ELR (cell line): ENCODE data around the gene PTPRN2.

Source experiments
- DNase-seq: peaks from one replicate; pipeline ENCODE4 v3.0.0-alpha.2; 2015; ENCODE audit warnings: low read depth

Gene PTPRN2

DNA sequence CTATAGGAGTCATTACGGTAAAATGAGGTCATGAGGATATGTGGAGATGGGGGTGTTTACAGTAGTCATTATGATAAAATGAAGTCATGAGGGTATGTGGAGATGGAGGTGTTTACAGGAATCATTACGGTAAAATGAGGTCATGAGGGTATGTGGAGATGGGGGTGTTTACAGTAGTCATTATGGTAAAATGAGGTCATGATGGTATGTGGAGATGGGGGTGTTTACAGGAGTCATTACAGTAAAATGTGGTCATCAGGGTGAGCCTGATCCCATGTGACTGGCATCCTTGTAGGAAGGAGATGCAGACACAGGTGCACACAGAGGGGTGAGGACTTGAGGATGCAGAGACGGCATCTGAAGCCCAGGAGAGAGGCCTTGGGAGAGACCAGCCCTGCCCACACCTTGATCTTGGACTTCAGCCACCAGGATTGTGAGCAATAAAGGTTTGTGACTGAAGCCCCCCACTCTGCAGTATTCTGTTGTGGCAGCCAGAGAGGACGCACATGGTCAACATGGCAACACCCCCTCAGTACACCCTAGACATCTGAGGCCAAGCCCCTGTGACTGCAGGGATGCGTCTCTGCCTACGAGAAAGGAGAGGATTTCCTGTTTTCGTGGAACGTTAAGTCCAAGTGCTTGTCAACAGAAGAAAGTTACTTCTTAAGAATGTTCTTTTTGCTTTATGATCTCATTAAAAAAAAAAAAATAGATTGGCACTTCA lies 706.4 kb downstream of the PTPRN2 start:
- no peak for DNase-seq

DNA sequence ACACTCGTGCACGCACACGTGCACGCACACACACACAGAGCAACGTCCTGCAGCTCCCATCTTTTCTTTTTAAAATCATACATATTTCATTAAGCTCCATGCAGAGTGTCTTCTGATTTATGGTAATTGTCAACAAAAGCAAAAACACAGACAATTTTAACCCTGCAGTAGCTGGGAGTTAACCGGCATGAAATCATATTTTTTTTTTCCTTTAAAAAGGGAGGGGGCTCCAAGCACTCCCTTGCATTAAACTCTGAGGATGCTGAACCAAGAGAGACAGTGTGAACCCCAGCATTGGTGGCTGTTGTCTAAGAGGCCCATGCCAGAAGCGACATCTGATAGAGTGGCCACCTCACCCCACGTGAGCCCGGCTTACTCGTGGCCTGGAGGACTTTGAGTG lies 708.2 kb downstream of the PTPRN2 start:
- no peak for DNase-seq

DNA sequence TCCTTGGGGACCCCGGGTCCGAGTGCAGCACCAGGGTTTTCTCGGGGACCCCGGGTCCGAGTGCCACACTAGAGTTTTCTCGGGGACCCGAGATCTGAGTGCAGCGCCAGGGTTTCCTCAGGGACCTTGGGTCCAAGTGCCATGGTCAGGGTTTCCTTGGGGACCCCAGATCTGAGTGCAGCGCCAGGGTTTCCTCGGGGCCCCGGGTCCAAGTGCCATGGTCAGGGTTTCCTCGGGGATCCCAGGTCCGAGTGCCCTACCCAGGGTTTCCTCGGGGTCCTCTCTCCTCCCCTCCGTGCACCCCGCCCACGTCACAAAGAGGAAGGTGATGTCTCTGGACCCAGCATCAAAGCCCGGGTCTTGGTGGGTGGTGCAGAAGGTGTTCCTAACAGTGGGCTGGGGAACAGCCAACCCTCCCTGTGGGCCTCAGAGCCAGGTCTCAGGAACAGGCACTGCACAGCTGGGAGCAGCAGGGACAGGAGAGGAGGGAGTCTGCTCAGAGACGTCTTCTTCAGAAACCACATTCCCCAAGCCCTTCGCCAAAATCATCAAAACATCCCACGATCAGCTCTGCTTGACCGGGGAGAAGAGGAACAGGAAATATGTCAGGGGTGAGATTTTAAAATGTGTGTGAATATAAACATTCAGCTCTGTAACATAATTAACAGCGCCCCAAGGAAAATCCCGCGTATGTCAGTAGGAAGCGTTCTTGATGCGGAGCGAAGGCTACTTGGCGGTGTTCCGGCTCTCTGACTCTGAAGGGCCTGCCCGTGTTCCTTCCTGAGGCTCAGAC lies 710.1 kb downstream of the PTPRN2 start:
- DNase-seq: no peak

DNA sequence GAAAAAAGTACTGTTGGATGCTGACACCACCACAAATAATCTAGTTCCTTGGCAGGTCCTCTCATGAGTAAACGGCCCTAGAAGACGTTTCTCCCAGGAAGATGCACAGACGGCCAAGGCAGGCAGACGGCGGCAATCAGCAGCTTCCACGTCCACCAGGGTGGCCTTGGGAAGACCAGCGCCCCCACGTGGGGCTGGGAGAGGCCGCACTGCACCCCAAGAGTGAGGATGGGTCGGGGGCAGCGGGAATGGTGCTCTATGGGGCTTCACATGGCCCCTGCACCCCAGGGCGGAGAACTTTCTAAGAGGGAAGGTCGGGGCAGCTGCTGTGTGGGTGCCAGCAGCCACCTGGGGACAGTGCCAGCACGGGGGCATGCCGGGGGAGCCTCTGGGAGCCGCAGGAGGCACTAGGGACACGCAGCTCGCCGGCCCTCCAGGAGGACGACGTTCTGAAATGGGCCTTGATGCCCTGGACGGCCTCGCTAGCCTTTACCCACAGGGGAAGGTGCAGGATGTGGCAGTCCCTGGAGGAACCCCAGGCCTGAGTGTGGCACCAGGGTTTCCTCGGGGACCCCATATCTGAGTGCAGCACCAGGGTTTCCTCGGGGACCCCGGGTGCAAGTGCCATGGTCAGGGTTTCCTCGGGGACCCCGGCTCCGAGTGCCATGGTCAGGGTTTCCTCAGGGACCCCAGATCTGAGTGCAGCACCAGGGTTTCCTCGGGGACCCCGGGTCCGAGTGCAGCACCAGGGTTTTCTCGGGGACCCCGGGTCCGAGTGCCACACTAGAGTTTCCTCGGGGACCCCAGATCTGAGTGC lies 710.9 kb downstream of the PTPRN2 start:
- no peak for DNase-seq

DNA sequence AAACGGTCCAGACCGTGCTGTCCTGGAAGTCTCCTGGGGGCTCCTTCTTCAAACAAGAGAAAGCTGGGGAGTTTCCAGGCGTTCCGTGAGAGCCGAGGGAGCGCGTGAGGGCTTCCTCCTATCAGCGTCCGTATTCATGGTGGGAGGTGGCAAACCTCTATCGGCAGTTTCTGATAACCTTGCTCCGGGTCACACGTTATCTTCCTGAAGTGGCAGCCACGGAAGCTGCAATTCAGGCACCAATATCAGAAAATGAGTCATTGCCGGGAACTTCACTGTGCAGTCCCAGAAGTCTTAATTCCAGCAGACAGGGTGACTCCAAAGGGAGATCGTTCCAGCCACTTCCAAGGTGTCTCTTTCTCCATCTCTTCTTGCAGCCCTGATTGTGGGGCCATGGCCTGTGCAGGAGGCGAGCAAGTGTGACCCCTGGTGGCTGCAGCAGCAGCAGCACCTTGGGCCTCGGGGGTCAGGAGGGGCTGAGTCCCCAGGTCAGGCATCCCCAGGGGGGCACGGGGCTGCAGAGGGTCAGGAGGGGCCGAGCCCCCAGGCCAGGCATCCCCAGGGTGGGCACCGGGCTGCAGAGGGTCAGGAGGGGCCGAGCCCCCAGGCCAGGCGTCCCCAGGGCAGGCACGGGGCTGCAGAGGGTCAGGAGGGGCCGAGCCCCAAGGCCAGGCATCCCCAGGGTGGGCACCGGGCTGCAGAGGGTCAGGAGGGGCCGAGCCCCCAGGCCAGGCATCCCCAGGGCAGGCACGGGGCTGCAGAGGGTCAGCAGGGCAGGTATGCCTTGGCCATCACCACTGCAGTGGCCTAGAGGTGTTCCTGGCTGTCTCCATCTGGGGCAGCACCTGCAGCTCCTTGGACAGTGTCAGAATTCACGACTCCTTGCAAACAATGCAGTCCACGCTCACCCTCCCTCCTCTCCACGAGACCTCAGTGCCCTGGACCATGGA lies 712.1 kb downstream of the PTPRN2 start:
- no peak for DNase-seq

DNA sequence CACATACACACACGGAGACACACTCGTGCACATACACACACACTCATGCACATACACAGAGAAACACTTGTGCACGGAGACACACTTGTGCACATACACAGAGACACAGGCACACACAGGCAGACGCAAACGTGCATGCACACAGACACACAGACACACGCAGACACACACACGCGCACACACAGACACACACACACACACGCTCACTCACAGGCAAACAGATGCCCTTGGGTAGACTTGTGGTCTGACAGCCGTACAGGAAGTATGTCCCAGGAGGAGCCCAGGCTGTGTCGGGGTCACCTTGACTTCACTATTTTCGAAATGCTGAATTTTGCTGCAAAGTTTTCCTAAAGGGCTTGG lies 712.8 kb downstream of the PTPRN2 start:
- no peak for DNase-seq

DNA sequence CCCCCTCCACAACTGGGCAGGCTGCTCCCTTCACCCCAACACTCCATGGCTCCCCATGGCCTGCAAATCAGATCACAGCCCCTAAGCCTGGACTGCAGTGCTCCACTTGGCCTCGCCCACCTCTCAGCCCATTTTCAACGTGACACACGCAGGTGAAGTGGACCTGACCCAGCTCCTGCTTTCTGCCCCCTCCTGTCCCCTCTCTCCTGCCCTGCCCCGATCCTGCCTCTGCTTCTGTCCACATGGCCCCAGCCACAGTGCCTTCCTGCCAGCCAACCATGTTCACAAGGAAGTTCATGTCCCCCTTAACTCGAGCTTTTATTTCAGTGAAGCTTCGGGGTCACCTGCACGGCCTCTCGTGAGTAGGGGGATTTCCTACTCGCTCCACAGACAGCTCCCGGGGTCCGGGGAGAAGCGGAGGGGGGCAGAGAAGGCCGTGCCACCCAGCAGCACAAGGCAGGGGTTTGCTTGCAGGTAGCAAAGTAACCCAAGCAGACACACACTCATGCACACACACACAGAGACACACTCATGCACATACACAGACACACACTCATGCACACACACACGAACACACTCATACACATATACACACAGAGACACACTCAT lies 713.3 kb downstream of the PTPRN2 start:
- no peak for DNase-seq

DNA sequence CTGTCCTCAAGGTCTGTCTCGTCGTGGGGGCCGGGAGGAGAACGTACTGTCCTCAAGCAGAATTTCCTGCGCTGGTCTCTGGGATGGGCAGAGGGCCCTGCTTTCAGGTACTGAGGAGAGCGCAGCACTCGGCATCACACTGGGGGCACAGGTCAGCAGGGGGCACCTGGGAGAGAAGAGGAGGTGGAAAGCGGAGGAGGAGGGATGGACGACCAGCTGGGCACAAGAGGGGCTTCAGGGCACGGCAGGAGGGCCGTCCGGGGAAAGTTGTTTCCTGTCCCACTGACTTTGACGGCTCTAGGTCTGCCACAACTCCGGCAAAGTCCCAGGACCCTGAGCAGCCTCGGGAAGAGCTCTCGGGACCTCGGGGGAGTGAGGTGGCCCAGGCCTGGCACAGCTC lies 714.0 kb downstream of the PTPRN2 start:
- DNase-seq: no peak

DNA sequence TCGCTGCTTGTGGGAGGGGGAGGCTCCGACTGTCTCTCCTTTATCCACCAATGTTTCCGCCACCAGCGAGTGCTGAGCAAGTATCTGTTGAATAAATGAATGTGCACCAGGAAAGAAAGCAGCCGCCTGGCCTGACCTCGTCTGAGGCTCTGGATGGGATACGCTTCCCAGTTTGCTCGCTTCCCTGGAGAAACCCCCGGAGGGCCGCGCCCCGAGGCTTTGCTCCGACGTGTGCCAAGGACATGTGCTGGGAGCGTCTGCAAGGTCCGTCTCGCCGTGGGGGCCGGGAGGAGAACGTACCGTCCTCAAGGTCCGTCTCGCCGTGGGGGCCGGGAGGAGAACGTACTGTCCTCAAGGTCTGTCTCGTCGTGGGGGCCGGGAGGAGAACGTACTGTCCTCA lies 714.4 kb downstream of the PTPRN2 start:
- DNase-seq: no peak

DNA sequence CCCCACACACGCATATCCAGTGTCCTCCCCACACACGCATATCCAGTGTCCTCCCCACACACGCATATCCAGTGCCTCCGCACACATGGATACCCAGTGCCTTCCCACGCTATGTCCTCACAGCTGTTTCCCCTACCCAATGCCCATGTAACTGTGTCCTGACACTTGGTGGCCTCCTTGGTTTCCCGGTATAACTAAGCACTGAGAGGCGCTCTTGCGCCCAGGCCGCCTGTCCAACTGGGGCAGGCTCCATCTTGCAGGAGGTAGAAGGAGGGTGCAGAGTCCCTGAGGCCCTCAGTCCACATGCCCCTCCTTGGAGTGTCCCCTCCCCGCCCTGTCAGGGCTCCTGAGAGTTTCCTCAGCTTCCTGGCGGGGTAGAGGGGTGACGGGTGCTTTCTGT lies 715.2 kb downstream of the PTPRN2 start:
- no peak for DNase-seq

DNA sequence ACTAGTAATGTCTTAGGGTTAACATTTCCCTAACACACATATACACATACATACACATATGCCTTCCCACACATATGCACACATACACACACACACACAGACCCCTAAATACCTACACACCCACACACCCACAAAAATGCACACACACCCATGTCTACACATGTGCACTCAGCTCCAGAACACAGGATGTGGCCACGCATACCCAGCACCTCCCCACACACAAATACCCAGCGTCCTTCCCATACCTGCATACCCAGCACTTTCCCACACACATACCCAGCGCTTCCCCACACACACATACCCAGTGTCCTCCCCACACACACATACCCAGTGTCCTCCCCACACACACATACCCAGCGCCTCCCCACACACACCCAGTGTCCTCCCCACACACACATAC lies 715.9 kb downstream of the PTPRN2 start:
- DNase-seq: no peak

DNA sequence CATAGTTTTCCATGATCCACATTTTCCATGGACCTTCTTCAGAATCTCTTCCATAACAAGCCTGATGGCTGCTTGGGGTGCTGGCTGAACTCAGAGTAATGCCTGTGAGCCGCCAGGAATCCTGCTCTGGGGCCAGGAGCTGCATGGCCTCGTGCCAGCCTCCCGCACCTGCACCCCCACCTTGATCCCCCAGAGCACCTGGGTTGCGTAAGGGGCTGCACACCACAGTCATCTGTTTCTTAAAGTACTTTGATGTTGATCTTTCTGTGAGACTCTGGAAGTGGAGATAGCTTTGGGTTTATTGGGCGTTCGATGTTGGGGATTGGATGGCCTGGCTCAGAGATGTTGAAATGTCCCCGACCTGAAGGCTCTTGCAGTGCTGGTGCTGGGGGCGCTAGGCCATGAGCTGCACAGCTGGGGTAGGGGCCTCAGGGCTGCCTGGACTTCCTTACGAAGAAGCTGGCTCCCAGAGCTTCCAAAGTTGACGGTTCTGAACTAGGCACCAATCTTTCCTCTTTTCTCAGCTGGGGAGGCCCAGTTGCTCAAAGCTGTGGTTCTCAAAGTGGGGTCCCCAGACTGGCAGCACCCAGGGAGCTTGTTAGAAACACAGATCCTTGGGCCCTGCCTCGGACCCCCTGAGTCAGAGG lies 716.9 kb downstream of the PTPRN2 start:
- no peak for DNase-seq

DNA sequence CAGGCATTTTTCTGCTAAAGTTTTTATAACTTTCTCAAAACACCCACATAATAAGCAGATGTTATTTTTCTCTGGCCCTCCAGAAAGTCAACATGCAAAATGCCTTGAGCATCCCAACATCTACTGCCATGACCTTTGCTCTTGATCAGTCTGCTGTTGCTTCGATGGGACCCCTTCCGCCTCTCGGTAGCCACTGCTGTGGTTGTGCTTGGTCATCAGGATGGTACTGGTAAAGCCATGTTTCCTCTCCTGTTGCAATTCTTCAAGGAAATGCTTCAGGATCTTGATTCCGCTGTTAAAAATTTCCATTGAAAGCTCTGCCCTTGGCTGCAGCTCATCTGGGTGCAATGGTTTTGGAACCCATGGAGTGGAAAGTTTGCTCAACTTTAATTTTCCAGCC lies 717.8 kb downstream of the PTPRN2 start:
- no peak for DNase-seq

DNA sequence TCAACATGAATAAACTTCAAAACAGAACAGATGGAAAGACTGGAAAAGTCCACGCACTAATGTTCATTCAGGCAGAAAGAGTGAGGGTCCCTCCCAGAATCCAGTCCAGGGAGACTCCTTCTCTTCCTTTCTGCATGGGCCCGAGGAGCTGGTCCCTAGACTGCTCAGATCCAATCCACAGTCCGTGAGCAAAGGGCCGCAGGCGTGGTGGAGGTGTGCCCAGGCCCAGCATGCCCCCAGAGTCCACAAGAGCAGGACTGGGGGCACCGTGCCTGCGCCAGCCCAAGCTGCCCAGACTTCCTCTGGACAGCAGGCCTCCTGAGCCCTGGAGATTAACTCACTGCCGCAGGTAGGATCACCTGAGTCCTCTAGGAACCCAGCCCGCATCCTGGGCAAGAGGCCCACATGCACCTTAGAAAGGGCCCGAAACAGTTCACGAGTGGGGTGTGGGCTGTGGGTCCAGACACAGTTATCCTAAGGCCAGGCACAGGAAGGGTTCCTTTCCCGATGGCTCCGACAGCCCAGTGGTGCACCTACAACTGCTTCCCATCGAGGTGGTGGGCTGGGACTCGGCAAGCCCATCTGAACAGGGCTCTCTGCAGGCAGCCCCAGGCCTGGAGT lies 719.8 kb downstream of the PTPRN2 start:
- no peak for DNase-seq

DNA sequence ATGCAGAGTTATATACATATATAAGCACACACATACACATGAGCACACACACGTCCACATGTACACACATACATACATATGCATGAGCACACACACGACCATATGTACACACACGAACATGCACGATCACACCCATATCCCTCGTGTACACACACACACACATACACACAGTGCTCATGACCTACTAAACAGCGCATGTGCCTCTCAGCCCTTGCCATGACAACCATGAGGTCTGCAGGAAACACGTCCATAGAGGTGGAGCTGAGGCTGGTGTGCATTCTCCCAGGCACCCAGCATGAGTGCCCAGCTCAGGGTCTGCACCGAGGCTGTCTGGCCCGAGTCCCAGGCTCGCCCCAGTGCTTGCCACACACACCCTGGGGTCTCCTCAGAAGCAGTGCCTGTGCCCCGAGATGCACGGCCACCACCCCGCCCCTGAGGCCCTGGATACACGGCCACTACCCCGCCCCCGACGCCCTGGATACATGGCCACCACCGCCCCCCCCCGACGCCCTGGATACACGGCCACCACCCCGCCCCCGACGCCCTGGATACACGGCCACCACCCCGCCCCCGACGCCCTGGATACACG lies 721.2 kb downstream of the PTPRN2 start:
- DNase-seq: no peak

DNA sequence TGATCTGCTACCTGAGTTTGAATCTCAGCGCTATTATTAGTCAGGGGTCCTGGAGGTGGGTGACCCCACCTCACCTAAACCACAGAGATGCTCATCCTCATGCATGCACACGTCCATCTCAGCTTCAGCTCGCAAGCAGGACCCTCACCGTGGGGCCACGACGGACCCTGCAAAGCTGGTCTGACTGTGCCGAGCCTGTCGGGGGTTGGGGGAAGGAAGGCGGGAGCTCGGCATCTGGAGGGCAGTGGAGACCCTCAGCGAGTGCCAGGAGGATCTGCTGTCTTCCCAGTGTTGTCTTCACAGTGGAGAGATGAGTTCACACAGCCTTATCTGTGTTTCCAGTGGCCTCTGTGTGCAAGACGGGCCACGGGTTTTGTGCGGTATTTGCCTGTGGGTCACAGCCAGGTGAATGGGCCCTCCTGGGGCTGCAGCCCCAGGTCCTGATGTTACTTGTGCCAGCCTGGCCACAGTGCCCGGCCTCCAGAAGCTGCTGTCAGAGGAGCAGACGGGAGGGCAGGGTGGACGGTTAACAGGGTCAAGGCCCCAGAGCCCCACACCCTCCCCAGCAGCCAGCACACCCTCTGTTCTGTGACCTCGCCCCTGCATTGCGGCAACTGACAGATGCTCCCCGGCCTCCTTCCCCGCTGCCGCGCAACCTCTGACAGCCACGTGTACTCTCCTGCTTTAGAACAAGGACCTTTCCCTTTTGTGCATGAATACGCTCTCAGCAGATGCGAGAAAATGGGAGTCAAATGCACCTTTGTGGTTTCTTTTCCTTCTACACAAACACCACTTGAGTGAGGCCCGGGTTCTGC lies 722.1 kb downstream of the PTPRN2 start:
- no peak for DNase-seq

DNA sequence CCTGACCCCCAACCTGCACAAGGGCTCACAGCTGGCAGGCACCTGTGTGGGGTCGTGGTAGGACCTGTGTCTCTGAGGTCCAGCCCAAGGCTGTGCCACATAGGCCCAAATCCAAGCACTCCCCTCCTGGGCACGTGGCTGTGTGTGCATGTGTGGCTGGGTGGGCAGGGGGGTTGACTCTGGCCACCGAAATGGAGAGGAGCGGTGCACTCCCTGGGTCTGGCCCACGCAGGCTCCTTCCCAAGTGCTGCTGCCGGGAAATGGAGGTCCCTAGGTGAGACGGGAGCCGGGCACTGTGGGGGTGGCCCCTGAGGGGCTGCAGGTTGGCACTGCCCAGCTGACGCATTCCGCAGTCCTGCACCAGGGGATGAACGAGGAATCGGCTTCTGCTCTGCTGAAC lies 722.7 kb downstream of the PTPRN2 start:
- DNase-seq: no peak

DNA sequence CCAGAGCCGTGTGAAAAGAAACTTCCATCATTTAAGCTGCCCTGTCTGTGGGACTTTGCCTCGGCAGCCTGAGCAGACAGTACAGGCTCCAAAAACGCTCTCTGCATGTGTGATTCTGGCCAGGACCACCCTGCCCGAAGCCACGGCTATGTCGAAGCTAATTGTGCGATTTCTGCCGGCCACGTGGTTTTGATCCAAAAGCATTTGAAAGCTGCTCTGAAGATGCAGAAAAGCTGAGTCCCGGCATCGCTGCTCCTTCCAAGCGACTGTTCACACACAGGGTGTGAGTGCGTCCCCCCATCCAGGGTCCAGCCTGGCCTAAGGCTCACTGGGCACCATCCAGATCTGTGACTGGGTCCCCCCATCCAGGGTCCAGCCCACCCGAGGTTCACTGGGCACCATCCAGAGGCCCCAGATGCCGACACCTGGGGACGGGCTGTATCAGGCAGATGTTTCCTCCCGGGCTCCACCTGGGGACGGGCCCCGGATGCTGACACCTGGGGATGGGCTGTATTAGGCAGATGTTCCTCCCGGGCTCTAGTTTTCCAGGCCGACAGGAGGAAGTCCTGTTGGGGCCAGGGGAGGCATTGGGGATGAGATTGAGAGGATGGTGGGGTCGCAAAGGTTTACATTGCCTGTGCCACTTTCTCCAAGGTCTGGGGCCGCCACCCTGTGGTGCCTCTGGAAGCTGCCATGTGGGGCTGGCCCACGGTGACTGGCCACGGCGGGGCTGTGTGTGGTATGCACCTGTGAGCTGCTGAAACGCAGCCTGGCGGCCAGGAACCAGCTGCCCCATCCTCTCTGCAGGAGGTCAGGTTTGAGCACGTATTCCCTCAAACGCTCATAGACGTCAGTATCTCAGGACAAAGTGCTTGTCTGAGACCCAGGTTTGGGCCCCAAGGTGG lies 723.5 kb downstream of the PTPRN2 start:
- DNase-seq: no peak
